Dermis microvascular lymphatic vessel endothelial cell (primary cell): ENCODE measurements around the gene MYORG. TPM values are rescaled to one million over a fixed set of nuclear protein-coding genes. Genes with fewer than 3 reads are reported as not detected.
"Not testable (repeated sequence)": the region's sequence is repeated elsewhere in the genome, so short reads cannot be mapped to it uniquely, and the experiment has no call there.

ENCODE experiments used
- DNase-seq, 2 donors: peaks; one replicate each; pipeline versions ENCODE4 v3.0.0 to v3.0.0-alpha.2; 2010; ENCODE audit warnings: low read depth in 2 of 2
- total RNA-seq: library from RNA; depleted of rRNA; stranded (reverse); fragments of >200 nt; gene quantifications from 2 replicates; pipeline ENCODE4 v1.2.1, GENCODE V29; 2014

The MYORG gene
- total RNA-seq, 1 donor from 2014 or later = 2.4 TPM

- DNase-seq = no peak
These were observed 7.1 kb downstream of the MYORG start for GRCh38 chr9:34369636-34370035.

- not testable (repeated sequence) for DNase-seq
These were observed 7.9 kb downstream of the MYORG start for GRCh38 chr9:34368796-34369195.

GRCh38 chr9:34367751-34368410 lies 8.8 kb downstream of the MYORG start:
- DNase-seq = not testable (repeated sequence)

DNA sequence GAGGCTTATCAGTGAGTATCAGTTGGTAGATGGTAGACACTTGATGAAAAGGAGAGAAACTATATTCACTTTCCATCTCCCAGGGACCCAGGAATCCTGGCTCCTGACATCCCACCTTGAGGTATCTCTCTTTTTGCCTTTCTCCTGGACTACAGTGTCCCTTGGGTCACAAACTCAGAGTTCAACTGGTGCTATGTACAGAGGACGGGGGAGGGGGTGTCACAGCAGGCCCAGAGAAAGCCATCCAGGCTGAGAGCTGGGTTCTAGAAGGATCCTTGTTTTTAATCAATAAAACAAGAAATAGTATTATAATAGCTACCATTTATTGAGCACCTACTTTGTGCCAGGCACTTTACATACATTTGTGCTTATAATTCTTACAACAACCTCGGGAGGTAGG lies 10.3 kb downstream of the MYORG start:
- no peak for DNase-seq

- DNase-seq = no peak
These were observed 11.4 kb downstream of the MYORG start for GRCh38 chr9:34365282-34365681.

- peak in 1 of 2 donors; percentile 44 for DNase-seq
These were observed 12.9 kb downstream of the MYORG start for GRCh38 chr9:34363619-34364351.

DNA sequence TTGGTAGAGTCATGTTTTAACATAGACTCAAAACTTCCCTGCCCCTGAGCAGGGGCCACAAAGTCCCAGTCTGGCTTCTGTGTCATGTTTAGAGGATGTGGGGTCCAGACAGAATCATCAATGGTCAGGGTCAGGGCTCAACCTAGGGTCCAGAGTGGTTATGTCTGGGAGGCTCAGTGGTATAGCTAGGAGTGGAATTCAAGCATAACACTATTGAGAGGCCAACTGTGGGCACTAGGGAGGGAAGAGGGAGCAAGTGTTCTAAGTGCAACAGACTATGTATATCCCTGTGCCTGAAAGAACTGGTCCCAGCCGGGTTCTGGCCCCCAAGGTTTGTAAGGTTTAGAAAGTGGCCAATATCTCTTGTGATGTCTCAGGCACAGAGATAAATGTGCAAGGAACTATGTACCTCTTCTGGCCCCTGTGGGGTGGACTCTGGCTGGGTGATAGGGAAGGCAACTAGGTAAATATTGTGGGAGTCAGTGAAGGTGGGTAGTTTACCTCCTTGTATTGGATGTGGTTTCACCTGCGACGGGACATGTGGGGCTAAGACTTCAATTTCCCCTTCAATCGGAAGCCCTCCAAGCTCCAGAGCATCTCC lies 14.0 kb downstream of the MYORG start:
- no peak for DNase-seq

DNA sequence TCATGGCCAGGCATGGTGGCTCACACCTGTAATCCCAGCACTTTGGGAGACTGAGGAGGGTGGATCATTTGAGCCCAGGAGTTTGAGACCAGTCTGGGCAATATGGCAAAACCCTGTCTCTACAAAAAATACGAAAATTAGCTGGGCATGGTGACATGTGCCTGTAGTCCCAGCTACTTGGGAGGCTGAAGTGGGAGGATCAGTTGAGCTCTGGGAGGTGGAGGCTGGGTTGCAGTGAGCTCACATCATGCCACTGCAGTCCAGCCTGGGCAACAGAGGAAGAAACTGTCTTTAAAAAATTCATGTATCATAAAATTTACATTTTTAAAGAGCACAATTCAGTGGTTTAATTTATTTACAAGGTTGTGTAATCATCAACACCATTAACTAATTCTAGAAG lies 23.7 kb downstream of the MYORG start:
- DNase-seq = not testable (repeated sequence)

DNA sequence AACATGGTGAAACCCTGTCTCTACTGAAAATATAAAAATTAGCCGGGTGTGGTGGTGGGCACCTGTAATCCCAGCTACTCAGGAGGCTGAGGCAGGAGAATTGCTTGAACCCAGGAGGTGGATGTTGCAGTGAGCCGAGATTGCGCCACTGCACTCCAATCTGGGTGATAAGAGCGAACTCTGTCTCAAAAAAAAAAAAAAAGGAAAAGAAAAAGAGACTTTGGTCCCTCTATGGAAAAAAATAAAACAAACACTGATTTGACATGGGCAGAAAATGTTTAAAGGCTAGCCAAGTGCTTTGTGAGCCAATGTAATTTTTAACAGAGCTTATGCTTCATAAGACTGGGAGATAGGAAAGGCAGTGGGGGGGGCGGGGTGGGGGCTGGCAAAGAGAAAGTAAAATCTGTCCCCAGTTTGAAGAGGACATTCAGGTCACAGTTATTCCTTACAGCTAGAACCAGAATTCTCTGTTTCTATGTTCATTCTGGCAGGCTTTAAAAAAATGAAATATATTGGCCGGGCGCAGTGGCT lies 24.5 kb downstream of the MYORG start:
- DNase-seq = not testable (repeated sequence)

- DNase-seq = no peak
These were observed 27.4 kb downstream of the MYORG start for GRCh38 chr9:34349324-34349723.

- DNase-seq = no peak
These were observed 28.9 kb downstream of the MYORG start for GRCh38 chr9:34347800-34348158.

- DNase-seq = no peak
These were observed 29.6 kb downstream of the MYORG start for GRCh38 chr9:34346873-34347799.

- no peak for DNase-seq
These were observed 33.1 kb downstream of the MYORG start for GRCh38 chr9:34343605-34344004.

- DNase-seq = no peak
These were observed 33.6 kb downstream of the MYORG start for GRCh38 chr9:34343090-34343489.

- DNase-seq = no peak
These were observed 34.9 kb downstream of the MYORG start for GRCh38 chr9:34341659-34342295.

DNA sequence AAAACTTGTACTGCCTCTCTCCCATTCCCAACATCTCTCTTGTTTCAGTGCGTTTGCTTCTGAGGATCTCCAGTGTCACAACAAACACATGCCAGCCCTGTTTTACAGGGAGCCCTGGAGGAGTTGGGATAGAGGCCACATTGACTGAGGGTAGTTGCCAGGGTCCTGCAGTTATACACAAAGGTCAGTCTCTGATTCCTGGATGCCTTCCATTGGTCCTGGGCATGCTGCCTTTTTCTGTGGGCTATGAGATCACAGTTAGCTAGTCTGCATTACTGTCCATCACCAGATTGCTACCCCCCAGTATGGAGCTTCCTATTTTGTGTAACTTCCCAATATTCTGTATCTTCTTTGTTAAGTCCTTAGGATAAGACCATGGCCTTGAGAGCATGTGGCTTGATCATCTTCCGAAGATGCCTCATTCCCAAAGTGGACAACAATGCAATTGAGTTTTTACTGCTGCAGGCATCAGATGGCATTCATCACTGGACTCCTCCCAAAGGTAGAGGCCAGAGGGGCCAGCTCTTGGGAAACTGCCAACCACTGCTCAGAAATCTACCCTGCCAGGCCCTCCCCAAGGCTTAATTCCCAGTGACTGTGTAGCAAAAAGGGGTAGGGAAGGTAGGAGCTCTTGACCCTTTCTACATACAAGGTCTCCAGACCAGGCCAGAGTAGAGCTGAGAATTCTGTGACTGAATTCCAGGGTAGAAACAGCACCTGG lies 37.9 kb downstream of the MYORG start:
- DNase-seq = no peak

- not testable (repeated sequence) for DNase-seq
These were observed 38.6 kb downstream of the MYORG start for GRCh38 chr9:34338079-34338478.

GRCh38 chr9:34337403-34337802 lies 39.3 kb downstream of the MYORG start:
- no peak for DNase-seq

- no peak for DNase-seq
These were observed 41.3 kb downstream of the MYORG start for GRCh38 chr9:34335376-34335775.

DNA sequence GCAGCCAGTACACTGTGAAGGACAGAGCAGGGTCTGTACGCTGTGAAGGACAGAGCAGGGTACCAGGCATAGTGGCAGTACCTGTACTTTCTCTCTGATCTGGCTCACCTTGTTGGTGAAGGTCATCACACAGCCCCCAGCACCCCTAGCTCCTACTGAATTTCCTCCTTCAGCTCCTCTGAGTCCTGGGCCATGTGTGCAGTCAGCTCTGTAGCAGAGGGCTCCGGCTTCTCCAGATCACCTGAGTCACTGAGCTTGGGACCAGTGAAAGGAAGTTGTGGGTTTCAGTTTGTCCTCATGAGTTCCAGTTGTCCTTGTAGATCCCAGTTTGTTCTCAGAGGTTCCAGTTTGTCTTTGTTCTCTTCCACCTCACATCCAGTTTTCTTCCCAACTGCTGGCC lies 41.8 kb downstream of the MYORG start:
- DNase-seq = no peak
